ENCODE results near the gene LOXL3. TPM values are rescaled to one million over a fixed set of nuclear protein-coding genes. Genes with fewer than 3 reads are reported as not detected.

The LOXL3 gene
- total and polyA plus RNA-seq, 2 donors from 2014 or later: 2.4 to 9.7 TPM

DNA sequence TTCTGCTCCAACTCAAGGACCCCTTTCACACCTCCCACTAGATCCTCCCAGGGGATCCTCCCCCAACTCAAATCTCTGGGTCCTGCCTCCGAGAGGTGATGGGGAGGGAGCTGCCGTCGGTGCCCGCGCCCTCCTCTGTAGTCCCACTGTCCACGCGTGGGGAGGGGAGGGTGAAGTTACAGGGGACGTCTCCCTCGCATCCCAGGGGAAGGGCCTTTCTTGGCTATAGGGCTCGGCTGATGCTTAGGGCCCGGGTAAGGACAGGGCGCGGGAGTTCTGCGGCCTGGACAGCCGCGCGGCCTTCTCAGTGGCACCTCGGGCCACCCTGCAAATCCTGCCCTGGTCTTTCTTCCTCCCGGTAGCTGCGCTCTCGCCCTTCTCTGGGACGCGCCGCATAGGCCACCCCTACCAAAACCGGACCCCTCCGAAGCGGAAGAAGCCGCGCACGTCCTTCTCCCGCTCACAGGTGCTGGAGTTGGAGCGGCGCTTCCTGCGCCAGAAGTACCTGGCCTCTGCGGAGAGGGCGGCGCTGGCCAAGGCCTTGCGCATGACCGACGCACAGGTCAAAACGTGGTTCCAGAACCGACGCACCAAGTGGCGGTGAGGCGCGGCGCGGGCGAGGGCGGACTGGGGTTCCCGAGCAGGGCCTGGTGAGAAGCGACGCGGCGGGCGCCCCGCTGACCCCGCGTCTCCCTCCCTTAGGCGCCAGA lies 38.3 kb downstream of the LOXL3 start:
- intact Hi-C loops (cut with DNase I): no loop called here
- TF ChIP-seq, protein P1, sequence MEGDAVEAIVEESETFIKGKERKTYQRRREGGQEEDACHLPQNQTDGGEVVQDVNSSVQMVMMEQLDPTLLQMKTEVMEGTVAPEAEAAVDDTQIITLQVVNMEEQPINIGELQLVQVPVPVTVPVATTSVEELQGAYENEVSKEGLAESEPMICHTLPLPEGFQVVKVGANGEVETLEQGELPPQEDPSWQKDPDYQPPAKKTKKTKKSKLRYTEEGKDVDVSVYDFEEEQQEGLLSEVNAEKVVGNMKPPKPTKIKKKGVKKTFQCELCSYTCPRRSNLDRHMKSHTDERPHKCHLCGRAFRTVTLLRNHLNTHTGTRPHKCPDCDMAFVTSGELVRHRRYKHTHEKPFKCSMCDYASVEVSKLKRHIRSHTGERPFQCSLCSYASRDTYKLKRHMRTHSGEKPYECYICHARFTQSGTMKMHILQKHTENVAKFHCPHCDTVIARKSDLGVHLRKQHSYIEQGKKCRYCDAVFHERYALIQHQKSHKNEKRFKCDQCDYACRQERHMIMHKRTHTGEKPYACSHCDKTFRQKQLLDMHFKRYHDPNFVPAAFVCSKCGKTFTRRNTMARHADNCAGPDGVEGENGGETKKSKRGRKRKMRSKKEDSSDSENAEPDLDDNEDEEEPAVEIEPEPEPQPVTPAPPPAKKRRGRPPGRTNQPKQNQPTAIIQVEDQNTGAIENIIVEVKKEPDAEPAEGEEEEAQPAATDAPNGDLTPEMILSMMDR (IDR thresholded peaks at IDR 0.05; ENCODE audit: borderline replicate concordance, extremely low read depth, insufficient read depth): no peak
- no peak overlapping the region for H3K4me3 ChIP-seq (ENCODE audit: low read length in 3 of 3)
- H3K9ac ChIP-seq (ENCODE audit: low read length in 3 of 3): no peak overlapping the region
- H3K9me3 ChIP-seq (ENCODE audit: control insufficient read depth in 2 of 3, insufficient read depth in 1 of 3, low read length in 3 of 3): no peaks in the 10 kb centered on the region
- no peaks in the 10 kb centered on the region for H3K36me3 ChIP-seq (ENCODE audit: control insufficient read depth in 2 of 3, insufficient read depth in 3 of 3, low read length in 3 of 3)
- H3K4me1 ChIP-seq (ENCODE audit: control insufficient read depth in 2 of 3, insufficient read depth in 2 of 3, low read depth in 1 of 3, low read length in 3 of 3): peaks cover 0 to 5% (median 0%) of the 10 kb centered on the region in 3 donors
- DNase-seq (peak in 4 of 5 donors; percentile 9 to 65 (median 23)), FAIRE-seq (no peak)
- H3K27ac ChIP-seq (ENCODE audit: low read depth in 2 of 2, low read length in 2 of 2): no peak overlapping the region
- H3K27me3 ChIP-seq (ENCODE audit: control insufficient read depth, insufficient read depth, low read length): peaks cover 60% of the 10 kb centered on the region

DNA sequence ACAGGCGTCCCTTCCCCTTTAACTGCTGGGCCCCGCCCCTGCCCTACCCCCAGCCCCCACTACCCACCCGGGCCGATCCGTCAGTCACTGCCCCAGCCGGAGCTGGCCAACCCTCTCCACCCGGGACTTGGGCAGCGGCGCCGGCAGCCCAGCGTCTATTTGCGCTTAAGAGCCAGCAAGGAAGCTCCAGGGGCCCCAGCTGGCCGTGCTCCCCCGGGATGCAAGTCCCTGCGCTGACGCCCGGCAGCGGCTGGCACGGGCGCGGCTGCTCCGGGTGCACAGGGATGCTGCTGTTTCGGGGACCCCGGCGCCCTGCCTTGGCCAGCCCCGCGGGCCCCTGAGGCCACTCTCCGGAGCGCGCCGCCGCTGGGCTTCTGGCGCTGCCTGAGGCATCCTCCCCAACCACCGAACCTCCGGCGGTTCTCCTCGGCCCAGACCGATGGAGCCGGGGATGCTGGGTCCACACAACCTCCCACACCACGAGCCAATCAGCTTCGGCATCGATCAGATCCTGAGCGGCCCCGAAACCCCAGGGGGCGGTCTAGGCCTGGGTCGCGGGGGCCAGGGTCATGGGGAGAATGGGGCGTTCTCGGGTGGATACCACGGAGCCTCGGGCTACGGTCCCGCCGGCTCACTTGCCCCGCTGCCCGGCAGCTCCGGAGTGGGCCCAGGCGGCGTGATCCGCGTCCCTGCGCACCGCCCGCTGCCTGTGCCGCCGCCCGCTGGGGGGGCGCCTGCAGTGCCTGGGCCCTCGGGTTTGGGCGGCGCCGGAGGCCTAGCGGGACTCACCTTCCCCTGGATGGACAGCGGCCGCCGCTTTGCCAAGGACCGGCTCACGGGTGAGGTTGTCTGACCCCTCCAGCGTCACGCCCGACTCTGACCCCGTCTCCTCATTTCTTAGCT lies 39.1 kb downstream of the LOXL3 start, which contains the start of gene TLX2:
TLX2 (plus strand) TSS at position 83 of the 903 bp plus-strand sequence; CDS start at position 440, 357 bp downstream.
- Histone ChIP-seq H3K4me3 (ENCODE audit: low read length in 3 of 3) (no peak within 1 kb of the TSS), H3K4me1 (ENCODE audit: control insufficient read depth in 2 of 3, insufficient read depth in 2 of 3, low read depth in 1 of 3, low read length in 3 of 3) (peaks cover 0 to 5% (median 0%) of the 10 kb centered on the region in 3 donors), H3K36me3 (ENCODE audit: control insufficient read depth in 2 of 3, insufficient read depth in 3 of 3, low read length in 3 of 3) (no peaks in the 10 kb centered on the region), H3K27ac (ENCODE audit: low read depth in 2 of 2, low read length in 2 of 2) (no peak within 1 kb of the TSS), H3K27me3 (ENCODE audit: control insufficient read depth, insufficient read depth, low read length) (peaks cover 68% of the 10 kb centered on the region), H3K9ac (ENCODE audit: low read length in 3 of 3) (no peak within 1 kb of the TSS), H3K9me3 (ENCODE audit: control insufficient read depth in 2 of 3, insufficient read depth in 1 of 3, low read length in 3 of 3) (no peaks in the 10 kb centered on the region)
- DNase-seq (peak; percentile 35 to 83 (median 37)), FAIRE-seq (no peak)
- TF ChIP-seq, protein P1 (IDR thresholded peaks at IDR 0.05; ENCODE audit: borderline replicate concordance, extremely low read depth, insufficient read depth): no peak
- intact Hi-C loops (cut with DNase I): no loop called here

DNA sequence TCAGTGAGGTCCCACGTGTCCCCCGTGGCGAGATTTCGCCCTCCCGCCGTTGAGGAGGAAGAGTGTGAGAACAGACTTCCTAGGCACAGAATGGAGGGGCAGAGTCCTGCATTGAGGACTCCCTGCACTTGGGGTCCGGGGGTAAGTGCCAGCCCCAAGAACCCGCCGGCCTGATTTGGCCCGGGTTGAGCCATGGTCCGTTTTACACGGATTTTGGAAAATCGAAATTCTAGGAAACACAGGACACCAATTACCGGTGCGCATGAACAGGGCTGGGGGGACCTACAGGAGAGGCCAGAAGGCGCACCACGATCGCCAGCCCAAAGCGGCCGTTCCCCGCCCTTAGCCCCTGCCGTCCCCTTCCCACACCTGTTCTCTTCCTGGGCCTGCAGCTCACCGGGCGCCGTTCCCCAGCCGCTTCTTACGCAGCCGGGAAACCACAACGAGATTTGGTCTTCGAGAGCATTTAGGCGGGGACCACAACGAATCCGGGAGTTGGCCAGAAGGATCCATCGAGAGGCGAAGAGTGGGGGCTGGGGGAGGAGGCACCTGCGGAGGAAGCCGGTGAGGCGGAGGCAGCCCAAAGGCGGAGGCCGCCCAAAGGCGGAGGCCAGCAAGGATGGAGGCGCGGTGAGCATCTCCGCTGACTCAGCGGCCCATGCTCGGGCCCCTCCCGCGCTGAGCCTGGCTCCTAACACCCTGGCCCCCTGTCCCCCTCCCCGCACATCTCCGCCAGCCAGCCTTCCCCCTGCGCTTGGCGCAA lies 40.0 kb downstream of the LOXL3 start:
- Histone ChIP-seq H3K36me3 (ENCODE audit: control insufficient read depth in 2 of 3, insufficient read depth in 3 of 3, low read length in 3 of 3) (no peaks in the 10 kb centered on the region), H3K9me3 (ENCODE audit: control insufficient read depth in 2 of 3, insufficient read depth in 1 of 3, low read length in 3 of 3) (no peaks in the 10 kb centered on the region), H3K4me3 (ENCODE audit: low read length in 3 of 3) (no peak overlapping the region), H3K4me1 (ENCODE audit: control insufficient read depth in 2 of 3, insufficient read depth in 2 of 3, low read depth in 1 of 3, low read length in 3 of 3) (peaks cover 0 to 5% (median 0%) of the 10 kb centered on the region in 3 donors), H3K27me3 (ENCODE audit: control insufficient read depth, insufficient read depth, low read length) (peaks cover 67% of the 10 kb centered on the region), H3K27ac (ENCODE audit: low read depth in 2 of 2, low read length in 2 of 2) (no peak overlapping the region), H3K9ac (ENCODE audit: low read length in 3 of 3) (no peak overlapping the region)
- intact Hi-C loops (cut with DNase I): no loop called here
- DNase-seq (peak in 4 of 5 donors; percentile 11 to 50 (median 36)), FAIRE-seq (no peak)
- TF ChIP-seq, protein P1 (IDR thresholded peaks at IDR 0.05; ENCODE audit: borderline replicate concordance, extremely low read depth, insufficient read depth): no peak

All from kidney (tissue), 14 donors.